GM19324 (cell line): ENCODE data around the gene DDX41.

ENCODE experiments used
- ATAC-seq: cut with Tn5 transposase; IDR thresholded peaks from one replicate; pipeline ENCODE4 v1.9.1; 2021; ENCODE audit warnings: mild to moderate bottlenecking, moderate library complexity; ENCODE audit not compliant: unreplicated experiment, low FRiP score

The DDX41 gene

GRCh38 chr5:177471610-177472356, 45.0 kb downstream of the DDX41 start:
- ATAC-seq, result no peak

- no peak for ATAC-seq
Observed at GRCh38 chr5:177470759-177471536, 45.8 kb downstream of the DDX41 start.

- ATAC-seq, result no peak
Observed at GRCh38 chr5:177469750-177470525, 46.8 kb downstream of the DDX41 start.

- no peak for ATAC-seq
Observed at GRCh38 chr5:177468685-177469628, 47.8 kb downstream of the DDX41 start.

GRCh38 chr5:177468329-177468684, 48.5 kb downstream of the DDX41 start:
- no peak for ATAC-seq

- no peak for ATAC-seq
Observed at GRCh38 chr5:177467436-177467835, 49.3 kb downstream of the DDX41 start.

- no peak for ATAC-seq
Observed at GRCh38 chr5:177466861-177467260, 49.9 kb downstream of the DDX41 start.

- ATAC-seq, result no peak
Observed at GRCh38 chr5:177465044-177465443, 51.7 kb downstream of the DDX41 start.

- no peak for ATAC-seq
Observed at GRCh38 chr5:177462021-177462670, 54.6 kb downstream of the DDX41 start.
